Osteocyte (in vitro differentiated cells): ENCODE data around the gene RAD51B. TPM values are rescaled to one million over a fixed set of nuclear protein-coding genes. Genes with fewer than 3 reads are reported as not detected.

Experiments used
- DNase-seq: peaks from one replicate; pipeline ENCODE4 v3.0.0; 2021; ENCODE audit warnings: mixed read lengths; ENCODE audit not compliant: unreplicated experiment; ENCODE audit errors: extremely low spot score
- H3K27ac Mint-ChIP-seq: one replicate; pipeline ENCODE4 v1.8.0; 2021; ENCODE audit warnings: mild to moderate bottlenecking, mixed read lengths; ENCODE audit not compliant: unreplicated experiment
- H3K27me3 Mint-ChIP-seq: one replicate; pipeline ENCODE4 v1.8.0; 2021; ENCODE audit warnings: mixed read lengths; ENCODE audit not compliant: unreplicated experiment
- H3K36me3 Mint-ChIP-seq: one replicate; pipeline ENCODE4 v1.8.0; 2021; ENCODE audit warnings: mixed read lengths; ENCODE audit not compliant: unreplicated experiment
- H3K4me1 Mint-ChIP-seq: one replicate; pipeline ENCODE4 v1.8.0; 2021; ENCODE audit warnings: mixed read lengths; ENCODE audit not compliant: unreplicated experiment
- H3K4me3 Mint-ChIP-seq: one replicate; pipeline ENCODE4 v1.8.0; 2021; ENCODE audit warnings: mild to moderate bottlenecking, moderate library complexity, mixed read lengths; ENCODE audit not compliant: unreplicated experiment
- H3K9me3 Mint-ChIP-seq: one replicate; pipeline ENCODE4 v1.8.0; 2021; ENCODE audit warnings: mixed read lengths; ENCODE audit not compliant: unreplicated experiment
- CTCF ChIP-seq: fragments of 200-600 bp; sonication (generic); IDR thresholded peaks from 2 replicates; pipeline ENCODE4 v1.5.0; 2021; ENCODE audit warnings: antibody characterized with exemption, mild to moderate bottlenecking, moderate library complexity
- total RNA-seq: library from RNA; stranded (reverse); gene quantifications from 2 replicates; pipeline ENCODE4 v1.2.1, GENCODE V29; 2021

RAD51B gene
- total RNA-seq, 1 donor from 2014 or later, result 12.7 TPM

GRCh38 chr14:68232300-68233055, 412.9 kb downstream of the RAD51B start:
- no peak for TF ChIP-seq CTCF
- peaks cover 16% of the 10 kb centered on the region for H3K4me1 Mint-ChIP-seq
- H3K4me3 Mint-ChIP-seq, result no peak overlapping the region
- no peak overlapping the region for H3K27ac Mint-ChIP-seq
- no peak for DNase-seq
- no peaks in the 10 kb centered on the region for H3K27me3 Mint-ChIP-seq
- no peaks in the 10 kb centered on the region for H3K9me3 Mint-ChIP-seq
- no peaks in the 10 kb centered on the region for H3K36me3 Mint-ChIP-seq

GRCh38 chr14:68233101-68233784, 413.7 kb downstream of the RAD51B start:
- TF ChIP-seq CTCF, result no peak
- H3K36me3 Mint-ChIP-seq, result no peaks in the 10 kb centered on the region
- no peak overlapping the region for H3K4me3 Mint-ChIP-seq
- no peak overlapping the region for H3K27ac Mint-ChIP-seq
- peaks cover 22% of the 10 kb centered on the region for H3K4me1 Mint-ChIP-seq
- H3K27me3 Mint-ChIP-seq, result no peaks in the 10 kb centered on the region
- DNase-seq, result no peak
- no peaks in the 10 kb centered on the region for H3K9me3 Mint-ChIP-seq

- H3K27ac Mint-ChIP-seq, result no peak overlapping the region
- no peak for TF ChIP-seq CTCF
- H3K4me3 Mint-ChIP-seq, result no peak overlapping the region
- no peaks in the 10 kb centered on the region for H3K27me3 Mint-ChIP-seq
- peaks cover 25% of the 10 kb centered on the region for H3K4me1 Mint-ChIP-seq
- no peaks in the 10 kb centered on the region for H3K9me3 Mint-ChIP-seq
- no peak for DNase-seq
- H3K36me3 Mint-ChIP-seq, result no peaks in the 10 kb centered on the region
Observed at GRCh38 chr14:68234101-68234905, 414.7 kb downstream of the RAD51B start.

GRCh38 chr14:68235011-68235410, 415.4 kb downstream of the RAD51B start:
- no peak for TF ChIP-seq CTCF
- Mint-ChIP-seq H3K4me3 (no peak overlapping the region), H3K27me3 (no peaks in the 10 kb centered on the region), H3K9me3 (no peaks in the 10 kb centered on the region), H3K4me1 (peaks cover 28% of the 10 kb centered on the region), H3K36me3 (no peaks in the 10 kb centered on the region), H3K27ac (no peak overlapping the region)
- no peak for DNase-seq
